Measurements from ENCODE around the gene LSM14A. TPM values are rescaled to one million over a fixed set of nuclear protein-coding genes. Genes with fewer than 3 reads are reported as not detected.

The LSM14A gene
- polyA plus RNA-seq, 3 donors: 73.2 to 91.8 (median 82.7) TPM

- Histone ChIP-seq H2AFZ (ENCODE audit: insufficient read depth, low read depth, low read length, poor library complexity, severe bottlenecking) (no peak overlapping the region), H3K9me3 (replicated peaks in 1 of 2; ENCODE audit: control insufficient read depth in 1 of 2, insufficient read depth in 1 of 2, low read length in 2 of 2) (no peaks in the 10 kb centered on the region), H3K4me3 (replicated peaks in 1 of 3; ENCODE audit: low read depth in 2 of 3, low read length in 3 of 3) (no peak overlapping the region), H3K4me1 (ENCODE audit: control insufficient read depth in 1 of 2, insufficient read depth in 2 of 2, low read length in 2 of 2) (peaks cover 28 to 36% of the 10 kb centered on the region in 2 donors), H3K9ac (ENCODE audit: insufficient read depth, low read length, poor library complexity, severe bottlenecking) (no peak overlapping the region), H3K27ac (ENCODE audit: low read depth in 1 of 2, low read length in 2 of 2) (no peak overlapping the region), H4K20me1 (ENCODE audit: insufficient read depth, low read length) (peaks cover 100% of the 10 kb centered on the region), H3K79me2 (ENCODE audit: insufficient read depth, low read length) (peaks cover 100% of the 10 kb centered on the region), H3K4me2 (replicated peaks; ENCODE audit: extremely low read depth, low read length, poor library complexity, severe bottlenecking) (no peak overlapping the region), H3K36me3 (replicated peaks in 1 of 2; ENCODE audit: control insufficient read depth in 1 of 2, insufficient read depth in 2 of 2, low read length in 2 of 2) (peaks cover 0 to 12% of the 10 kb centered on the region in 2 donors), H3K27me3 (ENCODE audit: control insufficient read depth in 2 of 2, insufficient read depth in 2 of 2, low read length in 2 of 2) (no peaks in the 10 kb centered on the region)
- DNase-seq: no peak
- peaks cover 23 to 36% of the 10 kb centered on the region in 2 donors for H3K36me3 Mint-ChIP-seq
- H3K27ac Mint-ChIP-seq: peak overlapping the region in 5 of 7 donors; percentile 17 to 38 (median 27)
- H3K27me3 Mint-ChIP-seq (ENCODE audit: low read depth in 3 of 3): no peaks in the 10 kb centered on the region
- H3K4me3 Mint-ChIP-seq: no peak overlapping the region
- no peak for TF ChIP-seq CTCF (IDR thresholded peaks at IDR 0.05)
- intact Hi-C loops (cut with micrococcal nuclease): no loop called here
- H3K4me1 Mint-ChIP-seq: peaks cover 67% of the 10 kb centered on the region
- no peaks in the 10 kb centered on the region for H3K9me3 Mint-ChIP-seq
Measured at GRCh38 chr19:34182125-34182524, 9.8 kb downstream of the LSM14A start.

- no peak overlapping the region for H3K4me2 ChIP-seq (replicated peaks; ENCODE audit: extremely low read depth, low read length, poor library complexity, severe bottlenecking)
- TF ChIP-seq CTCF (IDR thresholded peaks at IDR 0.05): no peak
- WGBS (ENCODE audit: insufficient coverage): 18% methylated on average over 6 of the region's 6 CpGs
Measured at GRCh38 chr19:34184880-34185491, 12.7 kb downstream of the LSM14A start.

More at GRCh38 chr19:34184880-34185491, 12.7 kb downstream of the LSM14A start:
- Mint-ChIP-seq H3K27ac (peak overlapping the region in 4 of 7 donors; percentile 8 to 84 (median 70)), H3K36me3 (peaks cover 20 to 26% of the 10 kb centered on the region in 2 donors), H3K4me3 (peak overlapping the region in 1 of 2 donors; percentile 6), H3K9me3 (no peaks in the 10 kb centered on the region), H3K4me1 (peaks cover 70% of the 10 kb centered on the region), H3K27me3 (ENCODE audit: low read depth in 3 of 3) (no peaks in the 10 kb centered on the region)
- intact Hi-C loops (cut with micrococcal nuclease): no loop called here
- Histone ChIP-seq H4K20me1 (ENCODE audit: insufficient read depth, low read length) (peaks cover 100% of the 10 kb centered on the region), H3K79me2 (ENCODE audit: insufficient read depth, low read length) (peaks cover 100% of the 10 kb centered on the region), H2AFZ (ENCODE audit: insufficient read depth, low read depth, low read length, poor library complexity, severe bottlenecking) (no peak overlapping the region), H3K27ac (ENCODE audit: low read depth in 1 of 2, low read length in 2 of 2) (peak overlapping the region in 1 of 2 donors; percentile 33), H3K9ac (ENCODE audit: insufficient read depth, low read length, poor library complexity, severe bottlenecking) (no peak overlapping the region), H3K27me3 (ENCODE audit: control insufficient read depth in 2 of 2, insufficient read depth in 2 of 2, low read length in 2 of 2) (no peaks in the 10 kb centered on the region), H3K4me1 (ENCODE audit: control insufficient read depth in 1 of 2, insufficient read depth in 2 of 2, low read length in 2 of 2) (peaks cover 35 to 40% of the 10 kb centered on the region in 2 donors), H3K4me3 (replicated peaks in 1 of 3; ENCODE audit: low read depth in 2 of 3, low read length in 3 of 3) (no peak overlapping the region), H3K36me3 (replicated peaks in 1 of 2; ENCODE audit: control insufficient read depth in 1 of 2, insufficient read depth in 2 of 2, low read length in 2 of 2) (no peaks in the 10 kb centered on the region), H3K9me3 (replicated peaks in 1 of 2; ENCODE audit: control insufficient read depth in 1 of 2, insufficient read depth in 1 of 2, low read length in 2 of 2) (no peaks in the 10 kb centered on the region)
- peak in 2 of 3 donors; percentile 19 to 56 for DNase-seq

Data from CD14-positive monocyte (primary cell).